ENCODE data around the gene KIF16B.

GRCh38 chr20:16263582-16263981, 309.7 kb downstream of the KIF16B start:
- no peak for TF ChIP-seq CTCF (IDR thresholded peaks at IDR 0.05)
- TF ChIP-seq POLR2AphosphoS5 (IDR thresholded peaks at IDR 0.05), result no peak
- TF ChIP-seq POLR2A (IDR thresholded peaks at IDR 0.05), result no peak

Data from breast epithelium (tissue), 3 donors.